ENCODE measurements around the gene CHPF2. TPM values are rescaled to one million over a fixed set of nuclear protein-coding genes. Genes with fewer than 3 reads are reported as not detected.

The CHPF2 gene
- total RNA-seq, 4 donors from 2014 or later, result 18.0 to 38.1 (median 25.7) TPM

- H3K27ac ChIP-seq, result peak overlapping the region in 2 of 4 donors; percentile 35 to 40
- WGBS, 2 donors (ENCODE audit: low coverage in 1 of 2), result 55 to 90% methylated on average over 2 to 7 of the region's 7 CpGs
Measured at GRCh38 chr7:151271699-151272355, 39.5 kb downstream of the CHPF2 start.

GRCh38 chr7:151272405-151272804 is 40.1 kb downstream of the CHPF2 start:
- peaks cover 0 to 30% (median 8%) of the 10 kb centered on the region in 3 donors for H3K4me1 ChIP-seq
- no peak overlapping the region for H3K4me3 ChIP-seq
- H3K27me3 ChIP-seq, result no peaks in the 10 kb centered on the region
- ATAC-seq, result no peak
- H3K9me3 ChIP-seq, result no peaks in the 10 kb centered on the region
- TF ChIP-seq POLR2A (IDR thresholded peaks at IDR 0.05), result no peak
- no peak for TF ChIP-seq CTCF (IDR thresholded peaks at IDR 0.05)
- no peak for TF ChIP-seq EP300 (IDR thresholded peaks at IDR 0.05)
- TF ChIP-seq POLR2AphosphoS5 (IDR thresholded peaks at IDR 0.05), result no peak
- WGBS, 2 donors (ENCODE audit: low coverage in 1 of 2), result 68 to 80% methylated on average over 1 to 2 of the region's 10 CpGs
- H3K27ac ChIP-seq, result peak overlapping the region in 1 of 4 donors; percentile 17
- H3K36me3 ChIP-seq, result peaks cover 0 to 17% of the 10 kb centered on the region in 2 donors

More at GRCh38 chr7:151271699-151272355, 39.5 kb downstream of the CHPF2 start:
- ATAC-seq, result peak; percentile 85
- H3K9me3 ChIP-seq, result no peaks in the 10 kb centered on the region
- TF ChIP-seq POLR2A (IDR thresholded peaks at IDR 0.05) (no peak), CTCF (IDR thresholded peaks at IDR 0.05) (no peak), EP300 (IDR thresholded peaks at IDR 0.05) (no peak), POLR2AphosphoS5 (IDR thresholded peaks at IDR 0.05) (peak; percentile 53)
- no peaks in the 10 kb centered on the region for H3K27me3 ChIP-seq
- H3K36me3 ChIP-seq, result peaks cover 0 to 17% of the 10 kb centered on the region in 2 donors
- peaks cover 0 to 26% (median 8%) of the 10 kb centered on the region in 3 donors for H3K4me1 ChIP-seq
- no peak overlapping the region for H3K4me3 ChIP-seq

- 80% methylated on average over 1 of the region's 7 CpGs; no CpG with 5 or more reads in 1 of the 2 donors for WGBS, 2 donors (ENCODE audit: low coverage in 1 of 2)
- H3K4me3 ChIP-seq, result no peak overlapping the region
- H3K27me3 ChIP-seq, result no peaks in the 10 kb centered on the region
- peaks cover 0 to 17% of the 10 kb centered on the region in 2 donors for H3K36me3 ChIP-seq
- peak overlapping the region in 1 of 4 donors; percentile 17 for H3K27ac ChIP-seq
- no peaks in the 10 kb centered on the region for H3K9me3 ChIP-seq
- no peak for ATAC-seq
- TF ChIP-seq POLR2AphosphoS5 (IDR thresholded peaks at IDR 0.05) (no peak), EP300 (IDR thresholded peaks at IDR 0.05) (no peak), POLR2A (IDR thresholded peaks at IDR 0.05) (no peak), CTCF (IDR thresholded peaks at IDR 0.05) (no peak)
- peaks cover 0 to 35% (median 8%) of the 10 kb centered on the region in 3 donors for H3K4me1 ChIP-seq
Measured at GRCh38 chr7:151272877-151273276, 40.6 kb downstream of the CHPF2 start.

GRCh38 chr7:151273651-151274390 is 41.5 kb downstream of the CHPF2 start:
- no peaks in the 10 kb centered on the region for H3K9me3 ChIP-seq
- no peak overlapping the region for H3K27ac ChIP-seq
- peaks cover 0 to 35% (median 8%) of the 10 kb centered on the region in 3 donors for H3K4me1 ChIP-seq
- H3K4me3 ChIP-seq, result no peak overlapping the region
- H3K27me3 ChIP-seq, result no peaks in the 10 kb centered on the region
- ATAC-seq, result no peak
- peaks cover 0 to 10% of the 10 kb centered on the region in 2 donors for H3K36me3 ChIP-seq
- 60% methylated on average over 1 of the region's 9 CpGs; no CpG with 5 or more reads in 1 of the 2 donors for WGBS, 2 donors (ENCODE audit: low coverage in 1 of 2)
- TF ChIP-seq POLR2AphosphoS5 (IDR thresholded peaks at IDR 0.05) (no peak), EP300 (IDR thresholded peaks at IDR 0.05) (no peak), POLR2A (IDR thresholded peaks at IDR 0.05) (no peak), CTCF (IDR thresholded peaks at IDR 0.05) (no peak)
